ENCODE results near the gene HMX1. TPM values are rescaled to one million over a fixed set of nuclear protein-coding genes. Genes with fewer than 3 reads are reported as not detected.

HMX1 gene
- total and polyA plus RNA-seq, 2 experiments from 2014 or later = 0.69 TPM; not detected in 1

DNA sequence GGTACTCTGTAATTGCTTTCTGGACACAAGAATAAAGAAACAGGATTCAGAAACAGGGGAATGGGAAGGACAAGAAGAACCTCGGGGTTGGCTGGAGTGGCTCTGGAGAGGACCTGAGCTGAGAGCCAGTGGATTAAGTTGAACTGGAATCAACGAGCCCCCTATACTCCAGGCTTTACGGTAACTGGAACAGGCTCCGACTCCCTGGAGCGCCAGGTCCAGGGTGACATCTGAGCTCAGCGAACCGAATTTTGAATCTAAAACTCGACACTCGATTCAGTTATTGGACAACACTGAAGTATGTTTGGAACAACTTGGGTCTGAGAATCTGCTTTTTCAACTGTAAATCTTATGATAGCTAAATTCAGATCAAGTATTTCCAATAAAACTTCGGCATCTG, 23.9 kb downstream of the HMX1 start (continued):
- TF ChIP-seq POLR2AphosphoS5 (IDR thresholded peaks at IDR 0.05; ENCODE audit: low read depth) = no peak
- TF ChIP-seq, protein P1, sequence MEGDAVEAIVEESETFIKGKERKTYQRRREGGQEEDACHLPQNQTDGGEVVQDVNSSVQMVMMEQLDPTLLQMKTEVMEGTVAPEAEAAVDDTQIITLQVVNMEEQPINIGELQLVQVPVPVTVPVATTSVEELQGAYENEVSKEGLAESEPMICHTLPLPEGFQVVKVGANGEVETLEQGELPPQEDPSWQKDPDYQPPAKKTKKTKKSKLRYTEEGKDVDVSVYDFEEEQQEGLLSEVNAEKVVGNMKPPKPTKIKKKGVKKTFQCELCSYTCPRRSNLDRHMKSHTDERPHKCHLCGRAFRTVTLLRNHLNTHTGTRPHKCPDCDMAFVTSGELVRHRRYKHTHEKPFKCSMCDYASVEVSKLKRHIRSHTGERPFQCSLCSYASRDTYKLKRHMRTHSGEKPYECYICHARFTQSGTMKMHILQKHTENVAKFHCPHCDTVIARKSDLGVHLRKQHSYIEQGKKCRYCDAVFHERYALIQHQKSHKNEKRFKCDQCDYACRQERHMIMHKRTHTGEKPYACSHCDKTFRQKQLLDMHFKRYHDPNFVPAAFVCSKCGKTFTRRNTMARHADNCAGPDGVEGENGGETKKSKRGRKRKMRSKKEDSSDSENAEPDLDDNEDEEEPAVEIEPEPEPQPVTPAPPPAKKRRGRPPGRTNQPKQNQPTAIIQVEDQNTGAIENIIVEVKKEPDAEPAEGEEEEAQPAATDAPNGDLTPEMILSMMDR (conservative IDR thresholded peaks at IDR 0.05; ENCODE audit: low read depth in 2 of 2) = no peak
- no peak for TF ChIP-seq ZNF331 (CRISPR knock-in tag; IDR thresholded peaks at IDR 0.05; ENCODE audit: low read depth)
- no peak for TF ChIP-seq STAT1 (IDR thresholded peaks at IDR 0.05; ENCODE audit: unreplicated experiment)

DNA sequence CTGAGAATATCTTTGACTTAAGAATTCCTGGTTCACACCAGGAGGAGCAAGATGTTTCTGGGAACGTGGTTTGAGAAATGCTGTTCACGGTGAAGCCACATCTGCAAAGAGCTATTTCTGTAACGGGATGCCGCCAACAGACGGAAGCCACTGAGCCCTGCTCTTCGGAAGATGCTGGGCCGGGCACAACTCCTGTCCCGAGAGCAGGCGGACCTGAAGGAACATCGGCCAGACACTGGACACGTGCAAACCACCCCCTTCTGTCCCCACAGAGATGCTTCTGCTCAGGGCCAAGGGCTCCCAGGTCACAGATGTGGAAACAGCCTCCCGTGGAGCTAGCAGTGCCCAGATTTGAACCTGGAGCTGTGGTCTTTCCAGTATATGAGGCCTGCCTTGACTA, 24.3 kb downstream of the HMX1 start:
- Mint-ChIP-seq H3K27me3 (ENCODE audit: insufficient read depth, low read depth, poor library complexity) (peaks cover 13% of the 10 kb centered on the region), H3K36me3 (ENCODE audit: low read depth) (no peaks in the 10 kb centered on the region), H3K4me1 (no peaks in the 10 kb centered on the region; the same call in 2 of the 3 replicates), H3K9me3 (peaks cover 7% of the 10 kb centered on the region; the same call in 2 of the 3 replicates), H3K4me3 (no peak overlapping the region), H3K27ac (no peak overlapping the region)
- Histone ChIP-seq H3F3A (replicated peaks; ENCODE audit: low read depth) (no peaks in the 10 kb centered on the region), H3K27me3 (ENCODE audit: insufficient read depth) (no peaks in the 10 kb centered on the region; the same call in 1 of the 2 replicates), H3K27ac (ENCODE audit: low read depth) (no peak overlapping the region), H3K79me2 (replicated peaks; ENCODE audit: insufficient read depth) (no peaks in the 10 kb centered on the region), H3K4me1 (ENCODE audit: insufficient read depth) (no peaks in the 10 kb centered on the region), H2AFZ (no peak overlapping the region), H4K20me1 (replicated peaks; ENCODE audit: insufficient read depth) (no peaks in the 10 kb centered on the region), H3K36me3 (ENCODE audit: insufficient read depth) (no peaks in the 10 kb centered on the region), H3K4me3 (no peak overlapping the region), H3K9me2 (ENCODE audit: insufficient read depth) (no peaks in the 10 kb centered on the region), H3K4me2 (no peak overlapping the region)
- no peak for ATAC-seq
- no peak for TF ChIP-seq NANOG (IDR thresholded peaks at IDR 0.05; ENCODE audit: borderline replicate concordance)
- no peak for TF ChIP-seq CREB1 (CRISPR knock-in tag; IDR thresholded peaks at IDR 0.05; ENCODE audit: low read depth)
- TF ChIP-seq STAT1 (IDR thresholded peaks at IDR 0.05; ENCODE audit: unreplicated experiment) = no peak
- no peak for TF ChIP-seq EZH2 (IDR thresholded peaks at IDR 0.05; ENCODE audit: low read depth, unreplicated experiment)
- no peak for TF ChIP-seq ZNF331 (CRISPR knock-in tag; IDR thresholded peaks at IDR 0.05; ENCODE audit: low read depth)
- TF ChIP-seq, protein P2, sequence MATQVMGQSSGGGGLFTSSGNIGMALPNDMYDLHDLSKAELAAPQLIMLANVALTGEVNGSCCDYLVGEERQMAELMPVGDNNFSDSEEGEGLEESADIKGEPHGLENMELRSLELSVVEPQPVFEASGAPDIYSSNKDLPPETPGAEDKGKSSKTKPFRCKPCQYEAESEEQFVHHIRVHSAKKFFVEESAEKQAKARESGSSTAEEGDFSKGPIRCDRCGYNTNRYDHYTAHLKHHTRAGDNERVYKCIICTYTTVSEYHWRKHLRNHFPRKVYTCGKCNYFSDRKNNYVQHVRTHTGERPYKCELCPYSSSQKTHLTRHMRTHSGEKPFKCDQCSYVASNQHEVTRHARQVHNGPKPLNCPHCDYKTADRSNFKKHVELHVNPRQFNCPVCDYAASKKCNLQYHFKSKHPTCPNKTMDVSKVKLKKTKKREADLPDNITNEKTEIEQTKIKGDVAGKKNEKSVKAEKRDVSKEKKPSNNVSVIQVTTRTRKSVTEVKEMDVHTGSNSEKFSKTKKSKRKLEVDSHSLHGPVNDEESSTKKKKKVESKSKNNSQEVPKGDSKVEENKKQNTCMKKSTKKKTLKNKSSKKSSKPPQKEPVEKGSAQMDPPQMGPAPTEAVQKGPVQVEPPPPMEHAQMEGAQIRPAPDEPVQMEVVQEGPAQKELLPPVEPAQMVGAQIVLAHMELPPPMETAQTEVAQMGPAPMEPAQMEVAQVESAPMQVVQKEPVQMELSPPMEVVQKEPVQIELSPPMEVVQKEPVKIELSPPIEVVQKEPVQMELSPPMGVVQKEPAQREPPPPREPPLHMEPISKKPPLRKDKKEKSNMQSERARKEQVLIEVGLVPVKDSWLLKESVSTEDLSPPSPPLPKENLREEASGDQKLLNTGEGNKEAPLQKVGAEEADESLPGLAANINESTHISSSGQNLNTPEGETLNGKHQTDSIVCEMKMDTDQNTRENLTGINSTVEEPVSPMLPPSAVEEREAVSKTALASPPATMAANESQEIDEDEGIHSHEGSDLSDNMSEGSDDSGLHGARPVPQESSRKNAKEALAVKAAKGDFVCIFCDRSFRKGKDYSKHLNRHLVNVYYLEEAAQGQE (IDR thresholded peaks at IDR 0.05; ENCODE audit: unreplicated experiment) = no peak
- no peak for DNase-seq (ENCODE audit: low spot score)

GRCh38 chr4:8846826-8847225, 24.8 kb downstream of the HMX1 start:
- no peak for TF ChIP-seq EZH2 (IDR thresholded peaks at IDR 0.05; ENCODE audit: low read depth, unreplicated experiment)
- no peak for TF ChIP-seq ZNF331 (CRISPR knock-in tag; IDR thresholded peaks at IDR 0.05; ENCODE audit: low read depth)
- TF ChIP-seq JUNB (IDR thresholded peaks at IDR 0.05; ENCODE audit: unreplicated experiment) = no peak
- Mint-ChIP-seq H3K4me1 (no peaks in the 10 kb centered on the region; the same call in 2 of the 3 replicates), H3K9me3 (peaks cover 7% of the 10 kb centered on the region; the same call in 2 of the 3 replicates), H3K36me3 (ENCODE audit: low read depth) (no peaks in the 10 kb centered on the region), H3K27ac (no peak overlapping the region), H3K27me3 (ENCODE audit: insufficient read depth, low read depth, poor library complexity) (peaks cover 13% of the 10 kb centered on the region), H3K4me3 (no peak overlapping the region)
- Histone ChIP-seq H3F3A (replicated peaks; ENCODE audit: low read depth) (no peaks in the 10 kb centered on the region), H3K4me3 (no peak overlapping the region), H2AFZ (no peak overlapping the region), H3K9me2 (ENCODE audit: insufficient read depth) (no peaks in the 10 kb centered on the region), H3K27me3 (ENCODE audit: insufficient read depth) (no peaks in the 10 kb centered on the region; the same call in 1 of the 2 replicates), H3K27ac (ENCODE audit: low read depth) (no peak overlapping the region), H3K4me2 (no peak overlapping the region), H3K4me1 (ENCODE audit: insufficient read depth) (no peaks in the 10 kb centered on the region), H3K79me2 (replicated peaks; ENCODE audit: insufficient read depth) (no peaks in the 10 kb centered on the region), H4K20me1 (replicated peaks; ENCODE audit: insufficient read depth) (no peaks in the 10 kb centered on the region), H3K36me3 (ENCODE audit: insufficient read depth) (no peaks in the 10 kb centered on the region)
- DNase-seq (ENCODE audit: low spot score) = no peak
- no peak for ATAC-seq
